GM23338 (cell line): ENCODE results near the gene DACH2. TPM values are rescaled to one million over a fixed set of nuclear protein-coding genes. Genes with fewer than 3 reads are reported as not detected.
A peak's percentile ranks its signal among the peaks of the same experiment; 100 is the strongest.

Experiments
- ATAC-seq: fragments of 200-7000 bp; cut with Tn5 transposase; 3 replicates; pipeline ENCODE4 v1.9.1; 2020
- DNase-seq: peaks from one replicate; pipeline ENCODE4 v3.0.0-alpha.2; 2015; ENCODE audit warnings: low spot score
- H2AFZ ChIP-seq: fragments of 200-600 bp; sonication (generic); 2 replicates; pipeline ENCODE4 v1.8.0; 2016; ENCODE audit warnings: antibody characterized with exemption, mild to moderate bottlenecking, moderate library complexity
- H3F3A ChIP-seq: fragments of 200-600 bp; sonication (generic); replicated peaks from 2 replicates; pipeline ENCODE4 v1.8.0; 2017; ENCODE audit warnings: antibody characterized with exemption, mixed run types, low read depth
- H3K27ac ChIP-seq: fragments of 200-600 bp; sonication (generic); 2 replicates; pipeline ENCODE4 v1.6.1; 2016; ENCODE audit warnings: low read depth
- H3K27me3 ChIP-seq: fragments of 200-600 bp; sonication (generic); 2 replicates; pipeline ENCODE4 v1.8.0; 2016; ENCODE audit warnings: mild to moderate bottlenecking, mixed run types, moderate library complexity; ENCODE audit not compliant: insufficient read depth
- H3K36me3 ChIP-seq: fragments of 200-600 bp; sonication (generic); 2 replicates; pipeline ENCODE4 v1.8.0; 2016; ENCODE audit warnings: mild to moderate bottlenecking; ENCODE audit not compliant: insufficient read depth
- H3K4me1 ChIP-seq: fragments of 200-600 bp; sonication (generic); 2 replicates; pipeline ENCODE4 v1.8.0; 2016; ENCODE audit warnings: mild to moderate bottlenecking, moderate library complexity; ENCODE audit not compliant: insufficient read depth
- H3K4me2 ChIP-seq: fragments of 200-600 bp; sonication (generic); 2 replicates; pipeline ENCODE4 v1.7.1; 2017; ENCODE audit warnings: mixed run types
- H3K4me3 ChIP-seq: fragments of 200-600 bp; sonication (generic); 2 replicates; pipeline ENCODE4 v1.6.1; 2016; ENCODE audit warnings: mixed run types
- H3K79me2 ChIP-seq: fragments of 200-600 bp; sonication (generic); replicated peaks from 2 replicates; pipeline ENCODE4 v1.8.0; 2017; ENCODE audit warnings: mild to moderate bottlenecking; ENCODE audit not compliant: insufficient read depth
- H3K9me2 ChIP-seq: fragments of 200-600 bp; sonication (generic); 2 replicates; pipeline ENCODE4 v1.8.0; 2017; ENCODE audit not compliant: insufficient read depth
- H4K20me1 ChIP-seq: fragments of 200-600 bp; sonication (generic); replicated peaks from 2 replicates; pipeline ENCODE4 v1.8.0; 2017; ENCODE audit warnings: mild to moderate bottlenecking; ENCODE audit not compliant: insufficient read depth
- H3K27ac Mint-ChIP-seq: 2 replicates; pipeline ENCODE4 v1.8.0; 2020; ENCODE audit warnings: inconsistent platforms, mild to moderate bottlenecking, moderate library complexity, mixed read lengths
- H3K27me3 Mint-ChIP-seq: 3 replicates; pipeline ENCODE4 v1.8.0; 2022; ENCODE audit warnings: low read depth, mild to moderate bottlenecking, moderate library complexity, mixed read lengths, inconsistent platforms; ENCODE audit not compliant: insufficient read depth, poor library complexity
- H3K36me3 Mint-ChIP-seq: 3 replicates; pipeline ENCODE4 v1.8.0; 2021; ENCODE audit warnings: low read depth, mild to moderate bottlenecking, inconsistent platforms, moderate library complexity, mixed read lengths
- H3K4me1 Mint-ChIP-seq: 3 replicates; pipeline ENCODE4 v1.8.0; 2020; ENCODE audit warnings: mild to moderate bottlenecking, inconsistent platforms, mixed read lengths
- H3K4me3 Mint-ChIP-seq: 3 replicates; pipeline ENCODE4 v1.8.0; 2021; ENCODE audit warnings: moderate library complexity, mild to moderate bottlenecking, inconsistent platforms, mixed read lengths
- H3K9me3 Mint-ChIP-seq: 3 replicates; pipeline ENCODE4 v1.8.0; 2020; ENCODE audit warnings: moderate library complexity, mild to moderate bottlenecking, inconsistent platforms, mixed read lengths
- ETS1 ChIP-seq: IDR thresholded peaks from 2 replicates; pipeline ENCODE4 v1.6.1; 2016; ENCODE audit warnings: antibody characterized with exemption
- EZH2phosphoT487 ChIP-seq: fragments of 200-600 bp; sonication (generic); IDR thresholded peaks from one replicate; pipeline ENCODE4 v1.8.1; 2018; ENCODE audit warnings: antibody characterized with exemption; ENCODE audit not compliant: unreplicated experiment
- JUNB ChIP-seq: IDR thresholded peaks from one replicate; pipeline ENCODE4 v1.6.1; 2016; ENCODE audit warnings: antibody characterized with exemption; ENCODE audit not compliant: unreplicated experiment
- ZNF462 ChIP-seq: fragments of 250-450 bp; sonication (Bioruptor Pico); IDR thresholded peaks from 2 replicates; pipeline ENCODE4 v1.5.0; 2020; ENCODE audit warnings: mild to moderate bottlenecking, moderate library complexity
- polyA plus RNA-seq: library from polyadenylated mRNA; unstranded; fragments of >200 nt; fragmentation: Nextera tagmentation; extraction: Ambion mirVana; gene quantifications from 2 replicates; pipeline ENCODE4 v1.2.1, GENCODE V29; 2016
- total RNA-seq: library from RNA; depleted of rRNA; stranded (reverse); fragments of >200 nt; shearing (Covaris generic); gene quantifications from 2 replicates; pipeline ENCODE4 v1.2.3, GENCODE V29; 2014

Gene DACH2
- total and polyA plus RNA-seq, 2 experiments from 2014 or later: 2.4 to 4.6 TPM

- no peak for TF ChIP-seq ETS1
Measured at GRCh38 chrX:86237482-86237881, 89.2 kb downstream of the DACH2 start (continued).

GRCh38 chrX:86241547-86241946, 93.3 kb downstream of the DACH2 start:
- no peak overlapping the region for H2AFZ ChIP-seq
- Mint-ChIP-seq H3K4me1 (no peaks in the 10 kb centered on the region), H3K27ac (no peak overlapping the region), H3K27me3 (no peaks in the 10 kb centered on the region), H3K4me3 (no peak overlapping the region), H3K9me3 (peaks cover 29% of the 10 kb centered on the region), H3K36me3 (peaks cover 21% of the 10 kb centered on the region)
- no peak overlapping the region for H3K4me2 ChIP-seq
- no peaks in the 10 kb centered on the region for H3K4me1 ChIP-seq
- no peak overlapping the region for H3K27ac ChIP-seq
- H3K9me2 ChIP-seq: no peaks in the 10 kb centered on the region
- no peaks in the 10 kb centered on the region for H4K20me1 ChIP-seq
- H3K79me2 ChIP-seq: no peaks in the 10 kb centered on the region
- no peaks in the 10 kb centered on the region for H3K27me3 ChIP-seq
- no peak for ATAC-seq
- no peak for DNase-seq
- no peaks in the 10 kb centered on the region for H3K36me3 ChIP-seq
- no peak for TF ChIP-seq EZH2phosphoT487
- no peaks in the 10 kb centered on the region for H3F3A ChIP-seq
- H3K4me3 ChIP-seq: no peak overlapping the region

GRCh38 chrX:86263526-86263925, 115.3 kb downstream of the DACH2 start:
- Mint-ChIP-seq H3K4me3 (peak overlapping the region; percentile 33; the same call in 1 of the 3 replicates), H3K27ac (no peak overlapping the region), H3K36me3 (no peaks in the 10 kb centered on the region), H3K4me1 (peaks cover 18% of the 10 kb centered on the region; the same call in 2 of the 3 replicates), H3K27me3 (no peaks in the 10 kb centered on the region), H3K9me3 (no peaks in the 10 kb centered on the region)
- H3K79me2 ChIP-seq: no peaks in the 10 kb centered on the region
- H3K4me1 ChIP-seq: peaks cover 19% of the 10 kb centered on the region; the same call in 1 of the 2 replicates
- peak; percentile 61 for DNase-seq
- H3K4me2 ChIP-seq: peak overlapping the region; percentile 2; the same call in 1 of the 2 replicates
- H3K36me3 ChIP-seq: no peaks in the 10 kb centered on the region
- no peaks in the 10 kb centered on the region for H4K20me1 ChIP-seq
- H2AFZ ChIP-seq: no peak overlapping the region
- no peaks in the 10 kb centered on the region for H3K9me2 ChIP-seq
- no peak overlapping the region for H3K4me3 ChIP-seq
- TF ChIP-seq ZNF462 (CRISPR knock-in tag) (peak; percentile 56), JUNB (no peak)
- H3F3A ChIP-seq: no peaks in the 10 kb centered on the region
- ATAC-seq: peak; percentile 84
- no peak overlapping the region for H3K27ac ChIP-seq
- H3K27me3 ChIP-seq: no peaks in the 10 kb centered on the region
